Panc1 (cell line): ENCODE measurements around the gene PJA2. TPM values are rescaled to one million over a fixed set of nuclear protein-coding genes. Genes with fewer than 3 reads are reported as not detected.
"Not testable (repeated sequence)": the region's sequence is repeated elsewhere in the genome, so short reads cannot be mapped to it uniquely, and the experiment has no call there.

ENCODE experiments used
- ATAC-seq: fragments of 200-7000 bp; cut with Tn5 transposase; 2 replicates; pipeline ENCODE4 v1.9.1; 2020; ENCODE audit warnings: mild to moderate bottlenecking, moderate library complexity
- BruUV-seq: library from RNA; stranded (reverse); fragments of 400-500 nt; replicated peaks from 2 replicates; lab custom pipeline; 2021; lab: Mats Ljungman, UMichigan
- CTCF ChIA-PET: fragments of 300-600 bp; sonication (Branson Sonifier 250); formaldehyde crosslinking; loops from one replicate; lab custom pipeline; 2022; ENCODE audit warnings: antibody characterized with exemption; lab: Charles Lee
- POLR2A ChIA-PET: fragments of 300-600 bp; sonication (Branson Sonifier 250); formaldehyde crosslinking; loops from one replicate; lab custom pipeline; 2022; ENCODE audit warnings: antibody characterized with exemption; lab: Charles Lee
- DNase-seq: peaks from one replicate; pipeline ENCODE4 v3.0.0-alpha.2; 2010; ENCODE audit warnings: low read depth, low spot score
- H3K27ac ChIP-seq: 2 replicates; pipeline ENCODE4 v1.5.1; 2011; ENCODE audit warnings: mild to moderate bottlenecking, low read length, inconsistent platforms
- H3K27me3 ChIP-seq: fragments of 200-500 bp; sonication (Bioruptor generic); 2 replicates; pipeline ENCODE4 v1.6.0; 2014; ENCODE audit warnings: low read length, inconsistent platforms; ENCODE audit not compliant: control insufficient read depth, insufficient read depth
- H3K36me3 ChIP-seq: fragments of 200-500 bp; sonication (Bioruptor generic); 2 replicates; pipeline ENCODE4 v1.5.1; 2014; ENCODE audit warnings: inconsistent platforms, mild to moderate bottlenecking, low read length, moderate library complexity; ENCODE audit not compliant: control insufficient read depth, insufficient read depth
- H3K4me1 ChIP-seq: 2 replicates; pipeline ENCODE4 v1.5.1; 2011; ENCODE audit warnings: inconsistent platforms, mild to moderate bottlenecking, low read length, moderate library complexity; ENCODE audit not compliant: control insufficient read depth, insufficient read depth
- H3K4me3 ChIP-seq, 2 experiments: 2 replicates each; pipeline ENCODE4 v1.5.1; 2011 to 2012; ENCODE audit warnings: low read depth in 2 of 2, low read length in 2 of 2, mild to moderate bottlenecking in 2 of 2, inconsistent platforms in 1 of 2, moderate library complexity in 1 of 2
- H3K9me3 ChIP-seq: fragments of 200-500 bp; sonication (Bioruptor generic); 2 replicates; pipeline ENCODE4 v1.5.1; 2014; ENCODE audit warnings: low read depth, mild to moderate bottlenecking, inconsistent platforms, low read length, moderate library complexity; ENCODE audit not compliant: control insufficient read depth, insufficient read depth
- POLR2AphosphoS5 ChIP-seq: IDR thresholded peaks from 2 replicates; pipeline ENCODE4 v1.6.1; 2012; ENCODE audit warnings: mild to moderate bottlenecking, low read depth, low read length, moderate library complexity
- SIN3A ChIP-seq: IDR thresholded peaks from 2 replicates; pipeline ENCODE4 v1.6.1; 2012; ENCODE audit warnings: low read depth, mild to moderate bottlenecking, low read length, moderate library complexity, borderline replicate concordance; ENCODE audit not compliant: insufficient read depth
- TCF7L2 ChIP-seq: IDR thresholded peaks from 2 replicates; pipeline ENCODE4 v1.6.1; 2011; ENCODE audit warnings: mild to moderate bottlenecking, low read depth, low read length, inconsistent platforms
- in situ Hi-C: cut with HindIII; loops from 2 replicates; pipeline ENCODE4 v1.10.0; 2016; ENCODE audit warnings: low sequenced_read_pairs, low pct_unique_long_range_greater_than_20kb
- intact Hi-C: fragments of 100-400 bp; cut with micrococcal nuclease; formaldehyde crosslinking; loops from one replicate; pipeline ENCODE4 v1.10.0; 2022; ENCODE audit not compliant: unreplicated experiment
- total RNA-seq: library from RNA; stranded (reverse); gene quantifications from one replicate; pipeline ENCODE4 v1.2.1, GENCODE V29; 2021; ENCODE audit not compliant: unreplicated experiment
- TF ChIP-seq, protein P1 (sequence below): fragments of 450-650 bp; IDR thresholded peaks from 2 replicates; pipeline ENCODE4 v1.5.1; 2017; ENCODE audit warnings: mild to moderate bottlenecking
- TF ChIP-seq, protein P2 (sequence below), 2 experiments: IDR thresholded peaks; 2 replicates each; pipeline ENCODE4 v1.6.1; 2011 to 2012; ENCODE audit warnings: low read depth in 2 of 2, control low read depth in 1 of 2, low read length in 1 of 2, mild to moderate bottlenecking in 1 of 2, moderate library complexity in 1 of 2; ENCODE audit not compliant: insufficient read depth in 1 of 2

PJA2 gene
- total RNA-seq, 1 experiment from 2014 or later = 33.6 TPM

DNA sequence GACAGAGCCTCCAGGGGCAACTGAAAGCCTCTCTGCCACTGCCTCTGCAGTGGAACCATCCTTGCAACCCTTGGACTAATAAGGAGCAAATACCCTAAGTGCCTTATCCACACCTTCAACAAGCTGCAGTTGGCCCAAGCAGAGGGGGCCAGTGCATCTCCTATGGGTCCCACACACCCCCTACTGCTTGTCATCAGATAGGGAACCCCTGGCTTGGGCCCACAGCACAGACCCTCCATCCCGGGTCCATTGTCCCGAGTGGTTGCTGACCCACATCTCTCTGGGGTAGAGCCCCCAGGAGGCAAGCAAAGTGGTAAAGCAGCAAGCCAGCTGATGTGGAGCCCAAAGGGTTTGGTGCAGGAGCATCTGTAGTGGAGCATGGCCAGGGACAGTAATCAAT lies 119.5 kb downstream of the PJA2 start:
- TF ChIP-seq, protein P1, sequence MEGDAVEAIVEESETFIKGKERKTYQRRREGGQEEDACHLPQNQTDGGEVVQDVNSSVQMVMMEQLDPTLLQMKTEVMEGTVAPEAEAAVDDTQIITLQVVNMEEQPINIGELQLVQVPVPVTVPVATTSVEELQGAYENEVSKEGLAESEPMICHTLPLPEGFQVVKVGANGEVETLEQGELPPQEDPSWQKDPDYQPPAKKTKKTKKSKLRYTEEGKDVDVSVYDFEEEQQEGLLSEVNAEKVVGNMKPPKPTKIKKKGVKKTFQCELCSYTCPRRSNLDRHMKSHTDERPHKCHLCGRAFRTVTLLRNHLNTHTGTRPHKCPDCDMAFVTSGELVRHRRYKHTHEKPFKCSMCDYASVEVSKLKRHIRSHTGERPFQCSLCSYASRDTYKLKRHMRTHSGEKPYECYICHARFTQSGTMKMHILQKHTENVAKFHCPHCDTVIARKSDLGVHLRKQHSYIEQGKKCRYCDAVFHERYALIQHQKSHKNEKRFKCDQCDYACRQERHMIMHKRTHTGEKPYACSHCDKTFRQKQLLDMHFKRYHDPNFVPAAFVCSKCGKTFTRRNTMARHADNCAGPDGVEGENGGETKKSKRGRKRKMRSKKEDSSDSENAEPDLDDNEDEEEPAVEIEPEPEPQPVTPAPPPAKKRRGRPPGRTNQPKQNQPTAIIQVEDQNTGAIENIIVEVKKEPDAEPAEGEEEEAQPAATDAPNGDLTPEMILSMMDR = no peak
- no peak for TF ChIP-seq SIN3A
- TF ChIP-seq, protein P2, sequence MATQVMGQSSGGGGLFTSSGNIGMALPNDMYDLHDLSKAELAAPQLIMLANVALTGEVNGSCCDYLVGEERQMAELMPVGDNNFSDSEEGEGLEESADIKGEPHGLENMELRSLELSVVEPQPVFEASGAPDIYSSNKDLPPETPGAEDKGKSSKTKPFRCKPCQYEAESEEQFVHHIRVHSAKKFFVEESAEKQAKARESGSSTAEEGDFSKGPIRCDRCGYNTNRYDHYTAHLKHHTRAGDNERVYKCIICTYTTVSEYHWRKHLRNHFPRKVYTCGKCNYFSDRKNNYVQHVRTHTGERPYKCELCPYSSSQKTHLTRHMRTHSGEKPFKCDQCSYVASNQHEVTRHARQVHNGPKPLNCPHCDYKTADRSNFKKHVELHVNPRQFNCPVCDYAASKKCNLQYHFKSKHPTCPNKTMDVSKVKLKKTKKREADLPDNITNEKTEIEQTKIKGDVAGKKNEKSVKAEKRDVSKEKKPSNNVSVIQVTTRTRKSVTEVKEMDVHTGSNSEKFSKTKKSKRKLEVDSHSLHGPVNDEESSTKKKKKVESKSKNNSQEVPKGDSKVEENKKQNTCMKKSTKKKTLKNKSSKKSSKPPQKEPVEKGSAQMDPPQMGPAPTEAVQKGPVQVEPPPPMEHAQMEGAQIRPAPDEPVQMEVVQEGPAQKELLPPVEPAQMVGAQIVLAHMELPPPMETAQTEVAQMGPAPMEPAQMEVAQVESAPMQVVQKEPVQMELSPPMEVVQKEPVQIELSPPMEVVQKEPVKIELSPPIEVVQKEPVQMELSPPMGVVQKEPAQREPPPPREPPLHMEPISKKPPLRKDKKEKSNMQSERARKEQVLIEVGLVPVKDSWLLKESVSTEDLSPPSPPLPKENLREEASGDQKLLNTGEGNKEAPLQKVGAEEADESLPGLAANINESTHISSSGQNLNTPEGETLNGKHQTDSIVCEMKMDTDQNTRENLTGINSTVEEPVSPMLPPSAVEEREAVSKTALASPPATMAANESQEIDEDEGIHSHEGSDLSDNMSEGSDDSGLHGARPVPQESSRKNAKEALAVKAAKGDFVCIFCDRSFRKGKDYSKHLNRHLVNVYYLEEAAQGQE (IDR thresholded peaks at IDR 0.05; ENCODE audit: insufficient read depth in 1 of 2, low read depth in 2 of 2, low read length in 1 of 2) = no peak
- TF ChIP-seq TCF7L2 = no peak
- no peak for TF ChIP-seq POLR2AphosphoS5
- ChIA-PET CTCF (no interaction called here), POLR2A (no interaction called here)
- BruUV-seq = no TSS peak
- H3K4me1 ChIP-seq = no peaks in the 10 kb centered on the region
- no peak for DNase-seq
- no peak overlapping the region for H3K4me3 ChIP-seq
- no peaks in the 10 kb centered on the region for H3K36me3 ChIP-seq
- no peaks in the 10 kb centered on the region for H3K9me3 ChIP-seq
- in situ Hi-C loops = no loop called here
- no peak overlapping the region for H3K27ac ChIP-seq
- H3K27me3 ChIP-seq = no peaks in the 10 kb centered on the region
- ATAC-seq = no peak
- intact Hi-C loops = no loop called here

DNA sequence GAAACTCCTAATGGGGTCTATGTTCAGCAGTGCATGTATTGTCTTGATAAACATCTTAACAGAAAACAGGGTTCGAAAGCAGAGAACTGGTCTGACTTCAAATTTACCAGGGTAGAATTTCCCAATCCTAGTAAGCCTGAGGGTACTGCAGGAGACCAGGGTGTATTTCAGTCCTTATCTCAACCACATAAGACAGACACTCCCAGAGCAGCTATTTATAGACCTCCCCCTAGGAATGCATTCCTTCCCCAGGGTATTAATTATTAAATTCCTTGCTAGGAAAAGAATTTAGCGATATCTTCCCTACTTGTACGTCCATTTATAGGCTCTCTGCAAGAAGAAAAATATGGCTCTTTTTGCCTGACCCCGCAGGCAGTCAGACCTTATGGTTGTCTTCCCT lies 123.1 kb downstream of the PJA2 start:
- H3K27me3 ChIP-seq, DNase-seq, H3K9me3 ChIP-seq, ATAC-seq, CTCF ChIA-PET, H3K4me3 ChIP-seq, H3K36me3 ChIP-seq, H3K4me1 ChIP-seq, BruUV-seq, POLR2A ChIA-PET, H3K27ac ChIP-seq, intact Hi-C loops, in situ Hi-C loops: not testable (repeated sequence)
